Medulla oblongata (tissue), 1 donor: Measurements from ENCODE around the gene MOG.

ENCODE experiments used
- DNase-seq: peaks from one replicate; pipeline ENCODE4 v3.0.0-alpha.2; 2015; ENCODE audit errors: extremely low spot score

MOG gene

GRCh38 chr6:29656798-29657197 is at the start of gene MOG:
Gene MOG, plus strand, starts transcription at chr6:29657092. Its CDS starts 118 bp downstream, at chr6:29657210.
- peak; percentile 94 for DNase-seq

GRCh38 chr6:29608131-29608530 is 48.8 kb upstream of the MOG start:
- peak; percentile 47 for DNase-seq

- DNase-seq, result no peak
Measured at GRCh38 chr6:29610540-29610939, 46.4 kb upstream of the MOG start.

- peak; percentile 67 for DNase-seq
Measured at GRCh38 chr6:29611426-29611825, 45.5 kb upstream of the MOG start.

GRCh38 chr6:29617782-29618554 is 38.9 kb upstream of the MOG start:
- DNase-seq, result no peak

- DNase-seq, result no peak
Measured at GRCh38 chr6:29619578-29620160, 37.2 kb upstream of the MOG start.

GRCh38 chr6:29620630-29621029 is 36.3 kb upstream of the MOG start:
- DNase-seq, result no peak

- DNase-seq, result no peak
Measured at GRCh38 chr6:29624520-29624961, 32.4 kb upstream of the MOG start.

GRCh38 chr6:29625337-29625930 is 31.5 kb upstream of the MOG start:
- no peak for DNase-seq

GRCh38 chr6:29626948-29627754 is 29.7 kb upstream of the MOG start:
- DNase-seq, result no peak

- DNase-seq, result peak; percentile 53
Measured at GRCh38 chr6:29627755-29628418, 29.0 kb upstream of the MOG start.

- peak; percentile 83 for DNase-seq
Measured at GRCh38 chr6:29628419-29629281, 28.2 kb upstream of the MOG start.

- DNase-seq, result no peak
Measured at GRCh38 chr6:29629571-29629970, 27.3 kb upstream of the MOG start.

- no peak for DNase-seq
Measured at GRCh38 chr6:29630315-29630714, 26.6 kb upstream of the MOG start.

GRCh38 chr6:29631209-29631810 is 25.6 kb upstream of the MOG start:
- DNase-seq, result no peak

- DNase-seq, result peak; percentile 64
Measured at GRCh38 chr6:29631860-29632731, 24.8 kb upstream of the MOG start.

GRCh38 chr6:29632789-29633533 is 23.9 kb upstream of the MOG start, which contains the start of gene GABBR1:
Gene GABBR1, minus strand, starts transcription at chr6:29633183. Its CDS starts 798 bp downstream, at chr6:29632385.
- DNase-seq, result peak; percentile 88

GRCh38 chr6:29633534-29633905 is 23.4 kb upstream of the MOG start:
- peak; percentile 36 for DNase-seq
